K562 (cell line): ENCODE results near the gene RALGAPB. TPM values are rescaled to one million over a fixed set of nuclear protein-coding genes. Genes with fewer than 3 reads are reported as not detected.

ENCODE experiments used
- BHLHE40 ChIP-seq: IDR thresholded peaks from 2 replicates; pipeline ENCODE4 v1.6.1; 2011; ENCODE audit warnings: low read length, improper control_type of control experiment
- CEBPG ChIP-seq, 3 experiments: fragments of 200-800 bp in 1 of 3; sonication (Bioruptor generic) in 1 of 3; sonication (generic) in 1 of 3; formaldehyde crosslinking in 1 of 3; IDR thresholded peaks in 2 of 3; conservative IDR thresholded peaks in 1 of 3; 2 replicates each; pipeline versions ENCODE4 v1.6.1 to v1.8.0; 2016 to 2022; ENCODE audit warnings: missing compliant biosample characterization in 2 of 3, missing genetic modification characterization in 2 of 3, mild to moderate bottlenecking in 1 of 3, missing genetic modification reagents in 1 of 3
- DMBX1 ChIP-seq: fragments of 250-450 bp; sonication (Bioruptor Pico); IDR thresholded peaks from 2 replicates; pipeline ENCODE4 v1.8.0; 2022; ENCODE audit warnings: inconsistent platforms, mild to moderate bottlenecking, moderate library complexity, borderline replicate concordance
- ESRRA ChIP-seq: fragments of 450-650 bp; IDR thresholded peaks from 2 replicates; pipeline ENCODE4 v1.6.1; 2014; ENCODE audit warnings: low read depth, mild to moderate bottlenecking, moderate library complexity, borderline replicate concordance
- HDAC1 ChIP-seq, 2 experiments: fragments of 450-650 bp; IDR thresholded peaks; 2 replicates each; pipeline ENCODE4 v1.6.1; 2016 to 2017; ENCODE audit warnings: inconsistent platforms in 1 of 2, mild to moderate bottlenecking in 1 of 2, moderate library complexity in 1 of 2
- HIVEP1 ChIP-seq: fragments of 250-450 bp; sonication (Bioruptor Pico); IDR thresholded peaks from 2 replicates; pipeline ENCODE4 v1.4.0; 2020; ENCODE audit warnings: mild to moderate bottlenecking
- NFATC3 ChIP-seq: fragments of 450-650 bp; IDR thresholded peaks from 2 replicates; pipeline ENCODE4 v1.6.1; 2017; ENCODE audit warnings: mild to moderate bottlenecking
- NRF1 ChIP-seq, 2 experiments: fragments of 450-650 bp; IDR thresholded peaks in 1 of 2; conservative IDR thresholded peaks in 1 of 2; 2 replicates each; pipeline ENCODE4 v1.6.1; 2014; ENCODE audit warnings: mild to moderate bottlenecking in 2 of 2
- PYGO2 ChIP-seq: fragments of 450-650 bp; IDR thresholded peaks from 2 replicates; pipeline ENCODE4 v1.6.1; 2016; ENCODE audit warnings: mild to moderate bottlenecking, missing genetic modification characterization, moderate library complexity, missing compliant biosample characterization
- RAD21 ChIP-seq, 2 experiments: fragments of 250-450 bp in 1 of 2; fragments of 450-650 bp in 1 of 2; sonication (Bioruptor Pico) in 1 of 2; formaldehyde crosslinking in 1 of 2; IDR thresholded peaks in 1 of 2; conservative IDR thresholded peaks in 1 of 2; 2 replicates each; pipeline versions ENCODE4 v1.4.0 to v1.8.0; 2020 to 2022; ENCODE audit warnings: mild to moderate bottlenecking in 2 of 2, moderate library complexity in 1 of 2
- ZNF316 ChIP-seq: fragments of 450-650 bp; IDR thresholded peaks from 2 replicates; pipeline ENCODE4 v1.6.1; 2016
- ZNF707 ChIP-seq: fragments of 250-450 bp; sonication (Bioruptor Pico); conservative IDR thresholded peaks from 2 replicates; pipeline ENCODE4 v1.8.0; 2022; ENCODE audit warnings: inconsistent platforms, mild to moderate bottlenecking, moderate library complexity
- ZNF780A ChIP-seq: fragments of 250-450 bp; sonication (Bioruptor Pico); IDR thresholded peaks from 2 replicates; pipeline ENCODE4 v1.5.0; 2021; ENCODE audit warnings: mild to moderate bottlenecking
- polyA plus RNA-seq, 8 experiments: library from polyadenylated mRNA; depleted of rRNA in 4 of 8; stranded (reverse) in 5 of 8; unstranded in 3 of 8; fragments of >200 nt; fragmentation: Nextera tagmentation in 2 of 8; fragmentation: Illumina TruSeq in 1 of 8; extraction: Ambion mirVana in 2 of 8; extraction: Trizol in 1 of 8; gene quantifications; 2 replicates each; pipeline versions ENCODE4 v1.2.1 to v1.2.3, GENCODE V29; 2011 to 2014; ENCODE audit warnings: inconsistent platforms in 1 of 8, missing spikeins in 1 of 8
- total RNA-seq, 7 experiments: library from RNA; depleted of rRNA in 6 of 7; stranded (reverse); fragments of >200 nt in 6 of 7; fragmentation: Illumina TruSeq in 2 of 7; extraction: Trizol in 2 of 7; gene quantifications; 2 replicates each; pipeline versions ENCODE4 v1.2.1 to v1.2.3, GENCODE V29; 2011 to 2021; ENCODE audit warnings: low replicate concordance in 1 of 7
- TF ChIP-seq, protein P1 (sequence below): sonication (generic); formaldehyde crosslinking; IDR thresholded peaks from 2 replicates; pipeline ENCODE4 v1.8.0; 2023; ENCODE audit warnings: missing genetic modification reagents, mild to moderate bottlenecking, borderline replicate concordance
- TF ChIP-seq, protein P2 (sequence below): fragments of 250-450 bp; sonication (Bioruptor Pico); IDR thresholded peaks from 2 replicates; pipeline ENCODE4 v1.8.0; 2022; ENCODE audit warnings: inconsistent platforms, mild to moderate bottlenecking, moderate library complexity, borderline replicate concordance
- TF ChIP-seq, protein P3 (sequence below): fragments of 250-450 bp; sonication (Bioruptor Pico); IDR thresholded peaks from 2 replicates; pipeline ENCODE4 v1.8.0; 2021; ENCODE audit warnings: mild to moderate bottlenecking, moderate library complexity
- TF ChIP-seq, protein P4 (sequence below): fragments of 450-650 bp; IDR thresholded peaks from one replicate; pipeline ENCODE4 v1.6.1; 2018; ENCODE audit warnings: mild to moderate bottlenecking, moderate library complexity; ENCODE audit not compliant: partially characterized antibody

The RALGAPB gene
- total and polyA plus RNA-seq, 9 of the 15 experiments (the other 6 are each of a cell fraction or from before 2014, with no cell fraction given) = 4.3 to 25.6 (median 13.6) TPM

DNA sequence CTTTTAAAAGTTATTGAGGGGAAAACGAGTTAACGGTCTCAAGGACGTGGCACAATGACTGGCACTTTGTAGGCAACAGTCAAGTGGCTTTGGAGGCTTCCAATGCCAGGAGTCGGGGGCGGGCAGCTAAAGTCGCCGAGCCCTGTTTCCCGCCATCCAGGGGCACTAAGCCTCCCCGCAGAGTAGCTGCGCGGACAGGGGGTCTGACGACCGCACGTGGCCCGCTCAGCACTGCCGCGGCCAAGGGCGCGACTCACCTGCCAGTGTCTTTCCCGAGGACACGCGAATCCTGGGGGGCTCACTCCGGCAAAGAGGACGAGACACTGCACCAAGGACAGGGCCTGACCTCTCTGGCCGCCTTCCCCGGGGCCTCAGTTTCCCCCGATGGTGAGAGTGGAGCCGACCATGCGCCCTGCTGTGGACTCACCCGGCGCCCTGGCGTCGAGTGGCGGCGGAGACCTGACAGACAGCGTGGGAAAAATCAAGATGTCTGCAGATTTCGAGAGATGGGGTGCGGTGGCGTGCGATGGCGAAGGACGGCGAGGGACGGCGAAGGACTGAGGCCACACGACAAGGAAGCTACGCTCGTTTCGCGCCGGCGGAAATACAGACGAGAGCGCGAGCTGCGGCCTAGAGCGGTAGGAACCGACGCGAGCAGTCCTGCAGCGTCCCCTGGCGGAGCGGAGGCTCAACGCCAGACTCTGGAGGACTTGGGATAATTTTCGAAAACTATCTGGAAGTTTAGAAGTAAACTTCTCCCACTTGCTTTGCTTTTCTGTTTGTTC lies 37.7 kb upstream of the RALGAPB start, which contains the start of gene SNHG17 (continued):
- TF ChIP-seq, protein P1, sequence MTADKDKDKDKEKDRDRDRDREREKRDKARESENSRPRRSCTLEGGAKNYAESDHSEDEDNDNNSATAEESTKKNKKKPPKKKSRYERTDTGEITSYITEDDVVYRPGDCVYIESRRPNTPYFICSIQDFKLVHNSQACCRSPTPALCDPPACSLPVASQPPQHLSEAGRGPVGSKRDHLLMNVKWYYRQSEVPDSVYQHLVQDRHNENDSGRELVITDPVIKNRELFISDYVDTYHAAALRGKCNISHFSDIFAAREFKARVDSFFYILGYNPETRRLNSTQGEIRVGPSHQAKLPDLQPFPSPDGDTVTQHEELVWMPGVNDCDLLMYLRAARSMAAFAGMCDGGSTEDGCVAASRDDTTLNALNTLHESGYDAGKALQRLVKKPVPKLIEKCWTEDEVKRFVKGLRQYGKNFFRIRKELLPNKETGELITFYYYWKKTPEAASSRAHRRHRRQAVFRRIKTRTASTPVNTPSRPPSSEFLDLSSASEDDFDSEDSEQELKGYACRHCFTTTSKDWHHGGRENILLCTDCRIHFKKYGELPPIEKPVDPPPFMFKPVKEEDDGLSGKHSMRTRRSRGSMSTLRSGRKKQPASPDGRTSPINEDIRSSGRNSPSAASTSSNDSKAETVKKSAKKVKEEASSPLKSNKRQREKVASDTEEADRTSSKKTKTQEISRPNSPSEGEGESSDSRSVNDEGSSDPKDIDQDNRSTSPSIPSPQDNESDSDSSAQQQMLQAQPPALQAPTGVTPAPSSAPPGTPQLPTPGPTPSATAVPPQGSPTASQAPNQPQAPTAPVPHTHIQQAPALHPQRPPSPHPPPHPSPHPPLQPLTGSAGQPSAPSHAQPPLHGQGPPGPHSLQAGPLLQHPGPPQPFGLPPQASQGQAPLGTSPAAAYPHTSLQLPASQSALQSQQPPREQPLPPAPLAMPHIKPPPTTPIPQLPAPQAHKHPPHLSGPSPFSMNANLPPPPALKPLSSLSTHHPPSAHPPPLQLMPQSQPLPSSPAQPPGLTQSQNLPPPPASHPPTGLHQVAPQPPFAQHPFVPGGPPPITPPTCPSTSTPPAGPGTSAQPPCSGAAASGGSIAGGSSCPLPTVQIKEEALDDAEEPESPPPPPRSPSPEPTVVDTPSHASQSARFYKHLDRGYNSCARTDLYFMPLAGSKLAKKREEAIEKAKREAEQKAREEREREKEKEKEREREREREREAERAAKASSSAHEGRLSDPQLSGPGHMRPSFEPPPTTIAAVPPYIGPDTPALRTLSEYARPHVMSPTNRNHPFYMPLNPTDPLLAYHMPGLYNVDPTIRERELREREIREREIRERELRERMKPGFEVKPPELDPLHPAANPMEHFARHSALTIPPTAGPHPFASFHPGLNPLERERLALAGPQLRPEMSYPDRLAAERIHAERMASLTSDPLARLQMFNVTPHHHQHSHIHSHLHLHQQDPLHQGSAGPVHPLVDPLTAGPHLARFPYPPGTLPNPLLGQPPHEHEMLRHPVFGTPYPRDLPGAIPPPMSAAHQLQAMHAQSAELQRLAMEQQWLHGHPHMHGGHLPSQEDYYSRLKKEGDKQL = no peak
- TF ChIP-seq, protein P2, sequence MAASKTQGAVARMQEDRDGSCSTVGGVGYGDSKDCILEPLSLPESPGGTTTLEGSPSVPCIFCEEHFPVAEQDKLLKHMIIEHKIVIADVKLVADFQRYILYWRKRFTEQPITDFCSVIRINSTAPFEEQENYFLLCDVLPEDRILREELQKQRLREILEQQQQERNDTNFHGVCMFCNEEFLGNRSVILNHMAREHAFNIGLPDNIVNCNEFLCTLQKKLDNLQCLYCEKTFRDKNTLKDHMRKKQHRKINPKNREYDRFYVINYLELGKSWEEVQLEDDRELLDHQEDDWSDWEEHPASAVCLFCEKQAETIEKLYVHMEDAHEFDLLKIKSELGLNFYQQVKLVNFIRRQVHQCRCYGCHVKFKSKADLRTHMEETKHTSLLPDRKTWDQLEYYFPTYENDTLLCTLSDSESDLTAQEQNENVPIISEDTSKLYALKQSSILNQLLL (CRISPR knock-in tag) = no peak
- TF ChIP-seq NRF1 (conservative IDR thresholded peaks at IDR 0.05 in 1 of 2, IDR thresholded peaks at IDR 0.05 in 1 of 2) (no peak; a peak in 1 of 4 replicates), RAD21 (CRISPR knock-in tag; conservative IDR thresholded peaks at IDR 0.05 in 1 of 2, IDR thresholded peaks at IDR 0.05 in 1 of 2) (peak; percentile 37 to 57), PYGO2 (tag) (0 out of 2 replicates have a peak, but pooled peaks have one; percentile 29), HIVEP1 (no peak), DMBX1 (CRISPR knock-in tag) (no peak), BHLHE40 (peak; percentile 61), CEBPG (CRISPR knock-in tag; IDR thresholded peaks at IDR 0.05) (0 out of 2 replicates have a peak, but pooled peaks have one; percentile 18), CEBPG (tag; conservative IDR thresholded peaks at IDR 0.05 in 1 of 2, IDR thresholded peaks at IDR 0.05 in 1 of 2) (no peak), HDAC1 (IDR thresholded peaks at IDR 0.05) (peak; percentile 81 to 98; a peak in 3 of 4 replicates), ESRRA (peak; percentile 84), ZNF780A (CRISPR knock-in tag) (0 out of 2 replicates have a peak, but pooled peaks have one; percentile 23), ZNF707 (CRISPR knock-in tag) (no peak), ZNF316 (peak; percentile 30), NFATC3 (no peak)
- TF ChIP-seq, protein P3, sequence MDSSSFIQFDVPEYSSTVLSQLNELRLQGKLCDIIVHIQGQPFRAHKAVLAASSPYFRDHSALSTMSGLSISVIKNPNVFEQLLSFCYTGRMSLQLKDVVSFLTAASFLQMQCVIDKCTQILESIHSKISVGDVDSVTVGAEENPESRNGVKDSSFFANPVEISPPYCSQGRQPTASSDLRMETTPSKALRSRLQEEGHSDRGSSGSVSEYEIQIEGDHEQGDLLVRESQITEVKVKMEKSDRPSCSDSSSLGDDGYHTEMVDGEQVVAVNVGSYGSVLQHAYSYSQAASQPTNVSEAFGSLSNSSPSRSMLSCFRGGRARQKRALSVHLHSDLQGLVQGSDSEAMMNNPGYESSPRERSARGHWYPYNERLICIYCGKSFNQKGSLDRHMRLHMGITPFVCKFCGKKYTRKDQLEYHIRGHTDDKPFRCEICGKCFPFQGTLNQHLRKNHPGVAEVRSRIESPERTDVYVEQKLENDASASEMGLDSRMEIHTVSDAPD (CRISPR knock-in tag) = no peak
- TF ChIP-seq, protein P4, sequence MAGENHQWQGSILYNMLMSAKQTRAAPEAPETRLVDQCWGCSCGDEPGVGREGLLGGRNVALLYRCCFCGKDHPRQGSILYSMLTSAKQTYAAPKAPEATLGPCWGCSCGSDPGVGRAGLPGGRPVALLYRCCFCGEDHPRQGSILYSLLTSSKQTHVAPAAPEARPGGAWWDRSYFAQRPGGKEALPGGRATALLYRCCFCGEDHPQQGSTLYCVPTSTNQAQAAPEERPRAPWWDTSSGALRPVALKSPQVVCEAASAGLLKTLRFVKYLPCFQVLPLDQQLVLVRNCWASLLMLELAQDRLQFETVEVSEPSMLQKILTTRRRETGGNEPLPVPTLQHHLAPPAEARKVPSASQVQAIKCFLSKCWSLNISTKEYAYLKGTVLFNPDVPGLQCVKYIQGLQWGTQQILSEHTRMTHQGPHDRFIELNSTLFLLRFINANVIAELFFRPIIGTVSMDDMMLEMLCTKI = no peak
